GM19328 (cell line): ENCODE results near the gene KNSTRN.

Experiments
- ATAC-seq: cut with Tn5 transposase; IDR thresholded peaks from one replicate; pipeline ENCODE4 v1.9.1; 2021; ENCODE audit warnings: mild to moderate bottlenecking, moderate library complexity; ENCODE audit not compliant: unreplicated experiment

Gene KNSTRN

GRCh38 chr15:40392986-40393948, 10.7 kb downstream of the KNSTRN start:
- no peak for ATAC-seq

- ATAC-seq: no peak
Measured at GRCh38 chr15:40397688-40398412, 15.3 kb downstream of the KNSTRN start.

- peak; percentile 76 for ATAC-seq
Measured at GRCh38 chr15:40398413-40398873, 15.9 kb downstream of the KNSTRN start.

GRCh38 chr15:40399370-40399769, 16.8 kb downstream of the KNSTRN start:
- ATAC-seq: no peak

- ATAC-seq: peak; percentile 85
Measured at GRCh38 chr15:40405501-40406381, 23.2 kb downstream of the KNSTRN start, which contains the start of gene IVD. Gene IVD (plus strand): TSS chr15:40405795. CDS start chr15:40405828, 33 bp downstream.

GRCh38 chr15:40407330-40407990, 24.9 kb downstream of the KNSTRN start:
- peak; percentile 52 for ATAC-seq

- no peak for ATAC-seq
Measured at GRCh38 chr15:40409366-40409765, 26.8 kb downstream of the KNSTRN start.

GRCh38 chr15:40410476-40410875, 28.0 kb downstream of the KNSTRN start:
- no peak for ATAC-seq

GRCh38 chr15:40412095-40412759, 29.7 kb downstream of the KNSTRN start:
- ATAC-seq: no peak

- no peak for ATAC-seq
Measured at GRCh38 chr15:40413036-40413435, 30.5 kb downstream of the KNSTRN start.

GRCh38 chr15:40414816-40415215, 32.3 kb downstream of the KNSTRN start:
- ATAC-seq: no peak

GRCh38 chr15:40415226-40415625, 32.7 kb downstream of the KNSTRN start:
- no peak for ATAC-seq

- no peak for ATAC-seq
Measured at GRCh38 chr15:40416056-40416455, 33.5 kb downstream of the KNSTRN start.

GRCh38 chr15:40418126-40418525, 35.6 kb downstream of the KNSTRN start:
- no peak for ATAC-seq

- ATAC-seq: no peak
Measured at GRCh38 chr15:40420071-40420713, 37.7 kb downstream of the KNSTRN start.

- no peak for ATAC-seq
Measured at GRCh38 chr15:40420793-40421192, 38.3 kb downstream of the KNSTRN start.

GRCh38 chr15:40421246-40422157, 39.0 kb downstream of the KNSTRN start:
- no peak for ATAC-seq

GRCh38 chr15:40424483-40425115, 42.1 kb downstream of the KNSTRN start:
- no peak for ATAC-seq
